WI38 (cell line): ENCODE results near the gene MYBBP1A.

Experiments used
- H3K4me3 ChIP-seq: 2 replicates; pipeline ENCODE4 v1.5.1; 2011; ENCODE audit warnings: low read depth, mild to moderate bottlenecking, control low read depth, low read length
- TF ChIP-seq, protein P1 (sequence below): IDR thresholded peaks from 2 replicates; pipeline ENCODE4 v1.5.1; 2012; ENCODE audit warnings: low read depth, mild to moderate bottlenecking, control low read depth, low read length

MYBBP1A gene

DNA sequence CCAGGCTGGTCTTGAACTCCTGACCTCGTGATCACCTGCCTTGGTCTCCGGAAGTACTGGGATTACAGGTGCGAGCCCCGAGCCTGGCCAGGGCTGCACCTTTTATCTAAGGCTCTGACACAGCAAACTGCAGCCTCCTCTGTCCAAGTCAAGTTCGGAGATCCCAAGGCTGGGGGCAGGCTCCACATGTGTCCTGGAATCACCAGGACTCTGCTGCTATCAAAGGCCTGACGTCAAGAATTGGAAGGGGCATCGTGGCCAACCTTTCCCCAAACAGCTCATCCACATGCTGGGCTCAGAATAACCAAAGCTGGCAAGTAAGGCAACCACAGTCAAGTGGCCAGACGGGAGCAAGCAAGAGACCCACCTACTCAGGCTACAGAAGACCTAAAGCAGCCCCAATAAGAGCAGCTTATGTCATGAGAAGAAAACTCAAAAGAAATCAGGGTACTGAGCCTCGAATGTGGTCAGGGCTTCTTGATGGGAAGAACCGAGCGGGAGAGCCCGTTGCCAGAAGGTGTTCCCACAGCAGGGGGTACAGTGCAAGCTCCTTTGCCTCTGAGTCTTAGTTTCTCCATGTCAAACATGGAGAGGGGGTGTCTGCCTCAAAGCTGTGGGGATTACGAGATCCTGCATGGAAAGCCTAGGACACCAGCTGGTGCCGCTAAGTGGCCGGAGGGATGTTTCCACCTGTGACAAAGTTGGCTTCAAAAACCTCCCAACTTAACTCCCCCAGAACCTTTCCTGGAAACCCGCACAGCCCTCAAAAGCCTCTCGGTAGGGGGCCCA, 7.9 kb downstream of the MYBBP1A start:
- no peak overlapping the region for H3K4me3 ChIP-seq
- TF ChIP-seq, protein P1, sequence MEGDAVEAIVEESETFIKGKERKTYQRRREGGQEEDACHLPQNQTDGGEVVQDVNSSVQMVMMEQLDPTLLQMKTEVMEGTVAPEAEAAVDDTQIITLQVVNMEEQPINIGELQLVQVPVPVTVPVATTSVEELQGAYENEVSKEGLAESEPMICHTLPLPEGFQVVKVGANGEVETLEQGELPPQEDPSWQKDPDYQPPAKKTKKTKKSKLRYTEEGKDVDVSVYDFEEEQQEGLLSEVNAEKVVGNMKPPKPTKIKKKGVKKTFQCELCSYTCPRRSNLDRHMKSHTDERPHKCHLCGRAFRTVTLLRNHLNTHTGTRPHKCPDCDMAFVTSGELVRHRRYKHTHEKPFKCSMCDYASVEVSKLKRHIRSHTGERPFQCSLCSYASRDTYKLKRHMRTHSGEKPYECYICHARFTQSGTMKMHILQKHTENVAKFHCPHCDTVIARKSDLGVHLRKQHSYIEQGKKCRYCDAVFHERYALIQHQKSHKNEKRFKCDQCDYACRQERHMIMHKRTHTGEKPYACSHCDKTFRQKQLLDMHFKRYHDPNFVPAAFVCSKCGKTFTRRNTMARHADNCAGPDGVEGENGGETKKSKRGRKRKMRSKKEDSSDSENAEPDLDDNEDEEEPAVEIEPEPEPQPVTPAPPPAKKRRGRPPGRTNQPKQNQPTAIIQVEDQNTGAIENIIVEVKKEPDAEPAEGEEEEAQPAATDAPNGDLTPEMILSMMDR = no peak

DNA sequence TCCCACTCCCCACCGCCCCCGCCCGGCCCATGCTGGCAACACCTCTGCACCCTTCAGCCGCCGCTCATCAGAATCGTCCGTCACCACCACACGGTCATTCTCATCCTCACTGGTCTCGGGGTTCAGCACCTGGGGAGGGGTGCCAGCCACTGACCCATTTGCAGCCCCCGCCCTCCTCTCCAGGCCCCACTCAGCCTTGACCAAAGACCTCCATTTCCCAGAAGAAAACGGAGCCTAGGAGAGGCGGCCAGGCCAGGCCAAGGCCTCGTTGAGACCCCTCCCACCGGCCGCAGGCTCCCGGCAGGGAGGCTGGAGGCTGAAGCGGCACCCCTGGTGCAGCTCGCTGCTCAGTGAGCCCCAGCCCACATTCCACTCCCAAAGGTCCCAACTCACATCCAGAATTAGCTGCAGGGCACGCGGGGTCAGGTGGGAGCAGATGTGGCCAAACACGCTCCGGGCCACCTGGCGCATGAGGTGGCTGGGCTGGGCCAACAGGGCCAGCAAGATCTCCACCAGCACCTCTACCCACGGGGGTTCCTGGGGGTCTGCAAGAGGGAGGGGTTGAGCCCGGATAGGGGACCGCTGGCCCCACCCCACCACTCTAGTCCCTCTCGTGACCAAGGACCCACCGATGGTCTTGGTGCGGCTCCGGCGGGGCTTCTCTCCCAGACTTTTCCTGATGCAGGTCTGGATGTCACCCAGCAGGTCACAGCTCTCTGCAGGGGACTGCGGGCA, 9.8 kb downstream of the MYBBP1A start:
- no peak overlapping the region for H3K4me3 ChIP-seq
- TF ChIP-seq, protein P1 = no peak

DNA sequence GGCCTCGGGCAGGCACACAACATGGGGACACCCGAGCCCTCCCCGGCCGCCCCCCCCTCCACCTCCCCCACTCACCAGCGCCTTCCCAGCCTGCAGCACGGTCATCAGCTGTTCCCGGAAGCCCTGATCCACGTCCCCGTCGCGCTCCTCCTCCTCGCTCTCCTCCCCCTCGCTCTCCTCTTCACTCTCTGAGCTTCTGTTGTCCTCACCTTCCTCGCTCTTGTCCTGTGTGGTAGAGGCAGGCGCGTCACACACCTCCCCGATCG, 10.3 kb downstream of the MYBBP1A start:
- no peak overlapping the region for H3K4me3 ChIP-seq
- TF ChIP-seq, protein P1 = no peak

- TF ChIP-seq, protein P1 = no peak
- H3K4me3 ChIP-seq = no peak overlapping the region
Observed at GRCh38 chr17:4544135-4544950, 10.8 kb downstream of the MYBBP1A start.

- no peak overlapping the region for H3K4me3 ChIP-seq
- TF ChIP-seq, protein P1 = no peak
Observed at GRCh38 chr17:4543557-4544026, 11.6 kb downstream of the MYBBP1A start.

- no peak overlapping the region for H3K4me3 ChIP-seq
- TF ChIP-seq, protein P1 = no peak
Observed at GRCh38 chr17:4542726-4543191, 12.4 kb downstream of the MYBBP1A start.
